Measurements from ENCODE around the gene ZNF546.
"Not testable (repeated sequence)": the region's sequence is repeated elsewhere in the genome, so short reads cannot be mapped to it uniquely, and the experiment has no call there.

The ZNF546 gene

GRCh38 chr19:39987167-39987566, 9.7 kb upstream of the ZNF546 start:
- DNase-seq = no peak

GRCh38 chr19:39987596-39987995, 9.3 kb upstream of the ZNF546 start:
- DNase-seq = no peak

- DNase-seq = no peak
These were observed 3.3 kb upstream of the ZNF546 start for GRCh38 chr19:39993605-39994004.

- DNase-seq = no peak
These were observed 2.5 kb upstream of the ZNF546 start for GRCh38 chr19:39994361-39994760.

GRCh38 chr19:39995794-39996193, 1.1 kb upstream of the ZNF546 start:
- DNase-seq = no peak

- no peak for DNase-seq
These were observed 546 bp upstream of the ZNF546 start for GRCh38 chr19:39996218-39996810.

GRCh38 chr19:39997638-39998216, 867 bp downstream of the ZNF546 start:
- DNase-seq = no peak

GRCh38 chr19:39998501-39998900, 1.6 kb downstream of the ZNF546 start:
- no peak for DNase-seq

GRCh38 chr19:40005691-40006272, 8.9 kb downstream of the ZNF546 start:
- no peak for DNase-seq

- DNase-seq = no peak
These were observed 9.4 kb downstream of the ZNF546 start for GRCh38 chr19:40006273-40006691.

- no peak for DNase-seq
These were observed 12.8 kb downstream of the ZNF546 start for GRCh38 chr19:40009674-40010073.

- DNase-seq = no peak
These were observed 17.1 kb downstream of the ZNF546 start for GRCh38 chr19:40013991-40014390.

- no peak for DNase-seq
These were observed 27.1 kb downstream of the ZNF546 start for GRCh38 chr19:40023969-40024368.

GRCh38 chr19:40025938-40026596, 29.2 kb downstream of the ZNF546 start:
- DNase-seq = no peak

- no peak for DNase-seq
These were observed 29.7 kb downstream of the ZNF546 start for GRCh38 chr19:40026597-40026970.

- no peak for DNase-seq
These were observed 37.2 kb downstream of the ZNF546 start for GRCh38 chr19:40033989-40034560.

- DNase-seq = no peak
These were observed 39.1 kb downstream of the ZNF546 start for GRCh38 chr19:40035996-40036395.

- not testable (repeated sequence) for DNase-seq
These were observed 41.2 kb downstream of the ZNF546 start for GRCh38 chr19:40038047-40038446.

GRCh38 chr19:40041718-40042117, 44.9 kb downstream of the ZNF546 start:
- DNase-seq = not testable (repeated sequence)

GRCh38 chr19:40053491-40053890, 56.6 kb downstream of the ZNF546 start:
- no peak for DNase-seq

GRCh38 chr19:40054632-40055031, 57.8 kb downstream of the ZNF546 start:
- DNase-seq = no peak

GRCh38 chr19:40055049-40055448, 58.2 kb downstream of the ZNF546 start:
- DNase-seq = no peak

GRCh38 chr19:40055832-40056504, 59.1 kb downstream of the ZNF546 start, which contains the start of gene ZNF780B:
Gene ZNF780B (minus strand): TSS chr19:40056231. CDS start chr19:40050332, 5,899 bp downstream.
- peak; percentile 59 to 60 for DNase-seq

Data from activated CD4-positive, alpha-beta T cell treated with anti-CD3 and anti-CD28 coated beads for 4 hours (primary cell).